Hematopoietic multipotent progenitor cell treated with erythropoietin and hydrocortisone succinate and interleukin-3 and kit ligand, for 15 days (in vitro differentiated cells): ENCODE results near the gene VEGFB.

Experiments
- DNase-seq: peaks from one replicate; pipeline ENCODE4 v3.0.0-alpha.2; 2015; ENCODE audit warnings: low spot score

Gene VEGFB, protein sequence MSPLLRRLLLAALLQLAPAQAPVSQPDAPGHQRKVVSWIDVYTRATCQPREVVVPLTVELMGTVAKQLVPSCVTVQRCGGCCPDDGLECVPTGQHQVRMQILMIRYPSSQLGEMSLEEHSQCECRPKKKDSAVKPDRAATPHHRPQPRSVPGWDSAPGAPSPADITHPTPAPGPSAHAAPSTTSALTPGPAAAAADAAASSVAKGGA

GRCh38 chr11:64233913-64234586, at the start of gene VEGFB:
TSS of gene VEGFB (plus strand) at chr11:64234584. CDS start at chr11:64234834, 250 bp downstream.
- DNase-seq = no peak

DNA sequence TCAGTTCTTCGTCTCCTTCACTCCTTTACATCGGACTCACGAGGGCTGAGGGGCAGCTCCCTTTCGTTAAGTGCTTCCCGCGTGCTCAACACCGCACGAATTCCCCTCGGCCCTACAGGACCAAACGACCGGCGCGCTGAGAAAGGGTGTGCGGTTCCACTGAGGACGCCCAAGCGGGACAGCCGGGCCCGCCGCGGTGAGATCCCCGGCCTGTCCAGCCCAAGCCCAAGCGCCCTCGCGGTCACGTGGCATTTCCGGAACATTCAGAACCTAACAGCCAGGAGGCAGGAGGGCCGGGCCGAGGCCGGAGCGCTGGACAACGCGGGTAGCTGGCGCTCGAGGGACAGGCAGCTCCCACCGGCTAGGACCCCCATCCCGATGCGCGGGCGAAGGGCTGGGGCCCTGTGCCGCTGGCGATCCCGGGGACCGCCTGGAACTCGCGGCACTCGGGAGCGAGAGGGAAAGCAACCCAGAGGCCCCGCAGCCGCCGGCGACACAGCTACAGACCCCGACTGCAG, 49.1 kb upstream of the VEGFB start:
- DNase-seq = no peak

- peak; percentile 100 for DNase-seq
These were observed 48.5 kb upstream of the VEGFB start, which contains the start of gene STIP1 for GRCh38 chr11:64185693-64186491. TSS of gene STIP1 (plus strand) at chr11:64186171. CDS start at chr11:64186262, 91 bp downstream.

DNA sequence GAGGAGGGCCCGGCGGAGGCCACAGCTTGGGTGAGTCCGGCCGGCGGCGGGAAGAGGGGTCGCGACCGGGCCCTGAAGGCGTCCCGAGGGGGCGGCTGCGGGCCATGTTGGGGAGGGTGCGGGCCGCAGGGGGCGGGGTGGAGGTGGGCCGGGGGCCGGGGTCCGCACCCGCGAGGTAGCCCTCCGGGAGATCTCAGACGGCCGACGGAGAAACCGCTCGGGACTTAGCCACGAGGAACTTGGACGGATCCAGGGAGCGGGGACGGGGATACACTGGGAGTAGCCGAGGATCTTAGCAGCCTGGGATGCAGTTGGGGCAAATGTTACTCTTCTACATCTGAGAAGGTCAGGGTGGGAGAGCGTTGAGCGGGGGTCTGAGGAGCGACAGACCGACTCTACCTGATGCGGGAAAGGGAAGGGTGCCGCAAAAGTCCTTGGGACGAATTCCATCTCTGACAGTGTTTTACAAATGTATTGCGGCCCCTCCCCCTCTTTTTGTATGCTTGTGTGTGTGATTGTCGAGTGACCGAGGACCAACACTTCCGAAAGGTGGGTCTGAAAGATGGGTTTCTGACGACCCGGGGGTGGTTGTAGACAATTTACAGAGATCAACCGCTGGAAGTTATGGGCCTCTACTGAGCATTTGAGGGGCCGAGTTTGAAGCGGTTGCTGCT, 47.8 kb upstream of the VEGFB start:
- no peak for DNase-seq

DNA sequence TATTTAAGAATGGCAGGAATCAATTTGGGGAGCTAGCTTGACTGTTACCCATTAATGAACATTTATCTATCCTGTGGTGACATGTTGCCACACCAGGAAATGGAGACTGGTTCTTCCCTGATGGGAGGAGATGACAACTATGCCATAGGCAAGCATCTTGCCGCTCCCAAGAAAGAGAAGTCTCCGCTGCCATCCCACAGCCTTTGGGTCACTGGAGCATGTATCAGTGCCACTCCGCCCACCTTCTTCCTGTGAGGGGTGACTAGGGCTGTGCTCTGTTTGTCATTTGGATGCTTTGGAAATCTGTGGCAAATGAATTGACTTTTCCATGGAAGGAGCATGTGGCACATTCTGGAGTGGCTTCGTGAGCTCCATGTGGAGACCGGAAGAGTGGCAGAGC, 42.0 kb upstream of the VEGFB start:
- no peak for DNase-seq

GRCh38 chr11:64196626-64197025, 37.8 kb upstream of the VEGFB start:
- no peak for DNase-seq

DNA sequence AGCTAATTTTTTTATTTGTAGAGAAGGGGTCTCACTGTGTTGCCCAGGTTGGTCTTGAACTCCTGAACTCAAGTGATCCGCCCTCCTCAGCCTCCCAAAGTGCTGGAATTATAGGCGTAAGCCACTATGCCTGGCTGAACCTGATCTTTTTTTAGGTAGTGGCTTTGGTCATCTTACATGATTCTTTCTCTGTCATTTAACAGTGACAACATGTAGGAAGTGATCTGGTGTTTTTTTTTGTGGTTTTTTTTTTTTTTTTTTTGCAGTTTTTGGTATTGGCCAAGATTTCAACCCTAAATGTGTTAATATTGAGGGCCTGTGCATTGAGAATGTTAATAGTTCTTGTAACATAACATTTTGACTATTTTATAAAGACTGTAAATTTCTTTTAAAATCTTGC, 35.9 kb upstream of the VEGFB start:
- no peak for DNase-seq

DNA sequence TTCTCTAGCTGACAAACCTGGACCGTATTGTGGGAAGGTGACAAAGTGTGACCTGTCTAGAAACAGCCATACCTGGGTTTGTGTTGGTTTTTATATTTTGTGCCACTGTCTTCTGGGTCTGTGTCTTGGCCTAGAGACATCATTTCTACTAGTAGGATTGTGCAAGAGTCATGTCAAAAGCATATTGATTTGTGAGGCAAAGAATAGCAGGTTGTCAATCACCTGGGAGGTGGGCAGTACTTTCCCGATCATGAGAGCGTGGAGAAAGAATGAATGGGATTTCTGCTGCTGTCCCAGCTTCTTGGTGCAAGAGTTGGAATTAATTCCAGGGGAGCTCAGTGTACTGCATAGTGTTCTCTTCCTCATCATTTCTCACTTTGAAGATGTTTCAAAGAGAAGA, 32.8 kb upstream of the VEGFB start:
- no peak for DNase-seq

DNA sequence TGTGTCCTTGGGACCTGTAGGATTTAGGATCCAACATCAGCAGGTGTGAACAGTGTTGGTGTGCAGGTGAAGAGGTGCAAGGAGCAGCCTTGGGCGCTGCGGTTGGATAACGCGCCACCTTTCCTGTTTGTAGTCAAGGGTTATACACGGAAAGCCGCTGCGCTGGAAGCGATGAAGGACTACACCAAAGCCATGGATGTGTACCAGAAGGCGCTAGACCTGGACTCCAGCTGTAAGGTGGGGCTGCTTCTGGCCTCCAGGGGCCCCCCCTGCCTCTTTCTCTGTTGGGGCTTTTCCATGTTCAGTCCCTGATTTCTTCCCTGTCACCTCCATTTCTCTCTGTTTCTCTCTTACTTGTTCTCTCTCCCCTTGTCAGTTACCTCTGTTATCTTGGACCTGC, 31.4 kb upstream of the VEGFB start:
- no peak for DNase-seq

DNA sequence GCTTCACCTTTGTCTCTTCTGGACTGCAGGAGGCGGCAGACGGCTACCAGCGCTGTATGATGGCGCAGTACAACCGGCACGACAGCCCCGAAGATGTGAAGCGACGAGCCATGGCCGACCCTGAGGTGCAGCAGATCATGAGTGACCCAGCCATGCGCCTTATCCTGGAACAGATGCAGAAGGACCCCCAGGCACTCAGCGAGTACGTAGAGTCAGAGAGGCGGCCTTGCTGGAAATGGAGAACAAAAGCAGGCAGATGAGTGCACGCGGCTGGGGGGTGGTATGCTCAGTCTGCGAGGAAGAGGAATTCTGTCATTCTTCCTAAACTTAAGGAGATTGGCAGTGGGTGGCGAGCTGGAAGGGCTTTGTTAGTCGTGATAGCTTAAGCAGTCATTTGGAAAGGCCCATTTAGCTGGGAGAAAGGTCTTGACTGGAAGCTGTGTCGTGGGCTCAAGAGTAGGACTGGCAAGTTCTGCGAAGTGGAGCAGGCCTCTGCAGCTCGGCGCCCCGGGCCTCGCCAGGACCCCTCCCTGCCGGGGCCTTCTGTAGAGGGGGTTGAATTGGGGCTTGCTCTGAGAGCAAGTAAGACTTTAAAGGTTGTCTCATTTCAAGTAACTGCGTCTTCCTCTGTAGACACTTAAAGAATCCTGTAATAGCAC, 30.8 kb upstream of the VEGFB start:
- DNase-seq = no peak

DNA sequence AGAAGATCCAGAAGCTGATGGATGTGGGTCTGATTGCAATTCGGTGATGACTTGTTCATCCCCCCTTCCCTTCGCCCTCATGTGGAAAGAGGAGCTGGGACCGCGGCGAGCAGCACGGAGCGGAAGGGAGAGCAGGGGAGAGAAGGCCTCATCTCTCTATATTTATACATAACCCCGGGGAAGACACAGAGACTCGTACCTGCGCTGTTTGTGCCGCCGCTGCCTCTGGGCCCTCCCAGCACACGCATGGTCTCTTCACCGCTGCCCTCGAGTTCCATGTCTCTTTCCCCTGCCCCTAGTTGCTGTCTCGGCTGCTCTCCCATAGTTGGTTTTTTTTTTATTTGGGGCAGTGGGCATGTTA, 30.3 kb upstream of the VEGFB start:
- DNase-seq = no peak

GRCh38 chr11:64204464-64204989, 29.9 kb upstream of the VEGFB start:
- DNase-seq = peak; percentile 98

- DNase-seq = peak; percentile 80
These were observed 27.7 kb upstream of the VEGFB start, which contains the start of gene FERMT3 for GRCh38 chr11:64206457-64207255. TSS of gene FERMT3 (plus strand) at chr11:64206721. CDS start at chr11:64207365, 644 bp downstream.

DNA sequence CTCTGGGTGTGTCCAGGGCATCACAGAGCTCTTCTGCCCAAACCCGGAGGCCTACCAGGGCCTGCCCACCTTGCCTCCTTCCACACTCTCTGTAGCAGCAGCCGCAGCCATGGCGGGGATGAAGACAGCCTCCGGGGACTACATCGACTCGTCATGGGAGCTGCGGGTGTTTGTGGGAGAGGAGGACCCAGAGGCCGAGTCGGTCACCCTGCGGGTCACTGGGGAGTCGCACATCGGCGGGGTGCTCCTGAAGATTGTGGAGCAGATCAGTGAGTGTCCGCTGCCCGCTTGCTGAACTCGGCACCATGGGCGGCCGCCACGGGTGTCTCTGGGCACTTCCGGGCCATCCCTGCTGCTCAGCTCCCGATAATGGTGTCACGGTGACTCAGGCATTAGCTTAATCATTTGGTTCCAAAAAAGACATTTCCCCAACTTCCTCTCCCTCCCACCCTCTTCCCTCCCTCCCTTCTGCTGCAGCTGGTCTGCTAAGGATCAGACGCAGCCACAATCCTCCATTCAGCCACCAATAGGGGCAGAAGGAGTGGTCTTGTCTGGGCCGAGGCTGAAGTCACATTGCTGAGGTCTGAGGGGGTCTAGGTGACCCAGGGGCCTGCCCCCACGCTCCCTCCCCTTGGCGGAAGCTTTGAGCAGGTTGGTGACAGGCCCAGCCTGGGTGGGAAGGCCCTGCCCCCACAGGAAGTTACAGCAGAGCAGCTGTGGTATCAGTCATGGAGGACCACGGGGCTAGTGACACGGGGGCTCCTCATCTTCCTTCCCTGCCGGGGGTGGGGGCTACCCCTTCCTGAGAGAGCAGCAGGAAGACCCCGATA, 26.9 kb upstream of the VEGFB start:
- peak; percentile 90 for DNase-seq

DNA sequence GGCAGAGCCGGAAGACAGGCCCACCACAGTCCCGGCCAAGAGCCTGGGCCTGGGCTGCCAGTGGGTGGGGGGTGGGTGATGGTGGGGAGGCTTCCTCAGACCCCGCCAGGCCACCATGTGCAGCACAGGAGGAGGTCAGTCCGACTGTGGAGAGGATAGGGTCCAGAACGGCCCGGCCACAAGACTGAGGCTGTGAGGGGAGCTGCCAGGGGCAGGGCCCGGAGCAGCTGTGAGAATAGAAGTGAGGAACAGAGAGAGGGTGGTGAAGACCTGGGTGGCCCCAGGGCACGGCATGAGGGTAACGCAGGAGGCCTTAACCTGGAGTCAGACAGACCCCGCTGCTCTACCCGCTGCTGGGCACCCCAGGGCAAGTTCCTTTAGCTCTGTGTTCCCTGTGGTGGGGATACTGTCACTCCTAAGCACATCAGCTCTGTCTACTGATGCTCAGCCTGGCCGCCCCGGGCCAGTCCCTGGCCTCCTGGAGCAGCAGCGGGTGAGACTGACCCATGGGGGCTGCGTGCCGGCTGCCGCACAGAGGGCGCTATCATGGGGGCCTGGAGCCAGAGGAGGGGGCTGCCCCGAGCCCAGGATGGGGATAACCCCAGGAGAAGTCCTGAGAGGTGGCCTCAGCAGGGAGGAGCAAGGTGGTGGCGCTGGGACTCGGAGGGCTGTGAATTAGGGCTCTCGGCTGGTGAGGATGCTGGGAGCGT, 26.1 kb upstream of the VEGFB start:
- no peak for DNase-seq

- no peak for DNase-seq
These were observed 25.4 kb upstream of the VEGFB start for GRCh38 chr11:64208796-64209562.

- DNase-seq = no peak
These were observed 24.9 kb upstream of the VEGFB start for GRCh38 chr11:64209563-64209843.

GRCh38 chr11:64210301-64211020, 23.9 kb upstream of the VEGFB start:
- DNase-seq = no peak
